ENCODE data around the gene ENTHD1. TPM values are rescaled to one million over a fixed set of nuclear protein-coding genes. Genes with fewer than 3 reads are reported as not detected.

ENTHD1 gene
- total RNA-seq, 1 donor from 2014 or later, result 0.11 TPM

DNA sequence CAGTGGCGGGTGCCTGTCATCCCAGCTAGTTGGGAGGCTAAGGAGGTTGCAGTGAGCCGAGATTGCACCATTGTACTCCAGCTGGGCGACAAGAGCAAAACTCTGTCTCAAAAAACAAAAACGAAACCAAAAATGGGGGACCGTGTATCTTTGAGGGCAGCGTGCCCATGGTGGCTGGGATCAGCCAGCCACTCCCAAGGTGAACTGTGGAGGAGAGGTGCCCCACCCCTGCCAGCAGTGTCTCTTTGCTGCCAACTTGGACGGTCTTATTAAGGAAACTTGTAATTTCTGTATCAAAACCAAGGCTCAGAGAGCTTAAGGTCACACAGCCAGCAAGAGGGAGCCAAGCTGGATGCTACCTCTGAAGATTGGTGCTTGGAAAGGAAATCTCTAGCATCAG is 175.4 kb downstream of the ENTHD1 start:
- peaks cover 5% of the 10 kb centered on the region for H3K27me3 Mint-ChIP-seq (ENCODE audit: low read depth)
- peaks cover 8% of the 10 kb centered on the region for H3K9me3 Mint-ChIP-seq
- H3K4me3 Mint-ChIP-seq (ENCODE audit: low read depth), result no peak overlapping the region
- peaks cover under 1% of the 10 kb centered on the region for H3K4me1 Mint-ChIP-seq (ENCODE audit: low read depth)
- H3K27ac Mint-ChIP-seq, result no peak overlapping the region
- H3K36me3 Mint-ChIP-seq (ENCODE audit: low read depth), result no peaks in the 10 kb centered on the region
- intact Hi-C loops (cut with micrococcal nuclease), result no loop called here
- no peak for DNase-seq (ENCODE audit: low spot score)

DNA sequence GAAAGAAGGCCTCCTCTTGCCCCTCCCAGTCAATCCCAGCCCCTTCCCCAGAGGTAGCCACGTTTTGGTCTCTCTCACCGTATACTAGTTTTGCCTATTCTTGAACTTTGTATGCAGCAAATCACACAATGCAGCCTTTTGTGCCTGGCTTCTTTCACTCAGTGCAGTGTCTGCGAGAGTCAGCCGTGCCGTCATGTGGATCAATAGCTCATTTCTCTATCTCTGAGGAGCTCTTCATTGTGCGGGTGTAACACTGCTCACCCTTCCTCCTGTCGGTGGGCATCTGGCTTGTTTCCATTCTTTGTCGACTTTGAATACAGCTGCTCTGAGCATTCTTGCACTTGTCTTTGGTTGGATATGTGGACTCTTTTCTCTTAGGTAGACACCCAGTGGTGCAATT is 176.5 kb downstream of the ENTHD1 start:
- H3K27ac Mint-ChIP-seq, result no peak overlapping the region
- intact Hi-C loops (cut with micrococcal nuclease), result no loop called here
- H3K36me3 Mint-ChIP-seq (ENCODE audit: low read depth), result no peaks in the 10 kb centered on the region
- peaks cover 4% of the 10 kb centered on the region for H3K9me3 Mint-ChIP-seq
- DNase-seq (ENCODE audit: low spot score), result no peak
- no peak overlapping the region for H3K4me3 Mint-ChIP-seq (ENCODE audit: low read depth)
- H3K4me1 Mint-ChIP-seq (ENCODE audit: low read depth), result no peaks in the 10 kb centered on the region
- peaks cover 6% of the 10 kb centered on the region for H3K27me3 Mint-ChIP-seq (ENCODE audit: low read depth)

DNA sequence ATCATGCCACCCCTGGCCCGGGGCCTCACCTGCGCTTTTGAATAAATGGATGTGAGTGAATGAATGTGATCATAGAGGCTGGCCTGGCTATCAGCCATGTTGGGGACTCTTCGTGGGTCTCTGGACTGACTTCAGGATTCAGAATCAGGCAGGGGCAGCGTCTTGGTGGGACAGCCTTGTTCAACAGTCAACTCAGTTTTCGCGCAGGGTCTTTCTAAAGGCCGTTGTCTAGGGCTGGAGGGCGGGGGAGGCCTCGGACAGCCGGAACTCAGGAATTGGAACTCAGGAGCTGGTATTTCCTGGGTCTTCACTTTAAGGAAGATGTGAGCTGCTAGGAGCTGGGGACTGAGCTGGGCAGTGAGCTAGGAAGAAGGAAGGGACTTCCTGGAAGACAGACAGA is 177.0 kb downstream of the ENTHD1 start:
- no peaks in the 10 kb centered on the region for H3K9me3 Mint-ChIP-seq
- no peak overlapping the region for H3K27ac Mint-ChIP-seq
- DNase-seq (ENCODE audit: low spot score), result no peak
- no peaks in the 10 kb centered on the region for H3K36me3 Mint-ChIP-seq (ENCODE audit: low read depth)
- no peak overlapping the region for H3K4me3 Mint-ChIP-seq (ENCODE audit: low read depth)
- intact Hi-C loops (cut with micrococcal nuclease), result no loop called here
- H3K27me3 Mint-ChIP-seq (ENCODE audit: low read depth), result peaks cover 11% of the 10 kb centered on the region
- no peaks in the 10 kb centered on the region for H3K4me1 Mint-ChIP-seq (ENCODE audit: low read depth)

DNA sequence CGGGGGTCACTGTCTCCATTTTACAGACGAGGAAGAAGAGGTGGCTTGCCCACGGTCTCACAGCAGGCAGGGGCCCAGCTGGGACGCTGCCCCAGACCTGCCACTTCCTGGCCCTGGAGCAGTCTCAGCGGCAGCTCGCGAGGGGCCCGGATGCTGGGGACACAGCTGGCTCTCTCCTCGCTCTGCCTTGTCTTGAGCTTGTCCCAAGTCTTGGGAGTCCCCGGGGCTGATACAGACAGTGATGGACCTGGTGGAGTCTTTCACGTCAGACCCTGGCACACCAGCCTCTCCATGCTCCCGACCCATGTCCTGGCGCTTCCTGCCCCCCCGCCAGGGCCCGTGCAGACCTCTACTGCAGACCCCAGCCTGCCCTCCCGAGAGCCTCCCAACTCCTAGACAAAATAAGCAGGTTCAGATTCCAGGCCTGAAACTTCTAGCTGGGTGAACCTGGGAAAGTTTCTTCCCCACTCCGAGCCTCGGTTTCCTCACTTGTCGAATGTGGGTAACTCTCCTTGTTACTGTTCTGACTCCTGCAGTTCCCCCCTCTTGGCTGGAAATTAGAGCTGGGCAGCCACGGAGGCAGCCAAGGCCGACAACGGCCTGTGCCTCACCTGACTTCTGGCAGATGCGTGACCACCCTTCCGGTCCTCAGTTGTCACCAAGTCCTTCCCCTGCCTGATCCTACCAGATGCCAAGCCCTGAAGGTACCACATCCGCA is 177.6 kb downstream of the ENTHD1 start:
- H3K4me3 Mint-ChIP-seq (ENCODE audit: low read depth), result no peak overlapping the region
- no peaks in the 10 kb centered on the region for H3K4me1 Mint-ChIP-seq (ENCODE audit: low read depth)
- H3K36me3 Mint-ChIP-seq (ENCODE audit: low read depth), result no peaks in the 10 kb centered on the region
- DNase-seq (ENCODE audit: low spot score), result no peak
- H3K9me3 Mint-ChIP-seq, result no peaks in the 10 kb centered on the region
- intact Hi-C loops (cut with micrococcal nuclease), result no loop called here
- H3K27me3 Mint-ChIP-seq (ENCODE audit: low read depth), result peaks cover 13% of the 10 kb centered on the region
- H3K27ac Mint-ChIP-seq, result no peak overlapping the region

DNA sequence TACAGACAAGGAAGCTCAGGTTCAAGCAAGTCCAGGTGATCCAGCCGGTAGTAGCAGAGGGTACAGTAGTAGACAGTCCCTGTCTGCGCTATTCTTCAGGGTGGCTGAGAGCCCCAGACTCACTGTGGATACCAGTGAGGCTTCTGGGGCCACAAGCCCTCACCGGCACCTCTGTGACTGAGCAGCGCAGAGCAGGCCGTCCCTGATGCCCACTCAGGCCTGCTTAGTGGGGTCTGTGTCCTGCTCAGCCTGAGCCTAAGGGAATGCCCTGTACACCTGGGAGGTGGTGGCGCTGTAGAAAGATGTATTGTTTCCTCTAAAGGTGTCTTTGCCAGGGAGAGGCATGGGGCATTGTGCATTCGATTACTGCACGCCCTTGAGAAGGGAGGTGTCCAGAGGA is 179.2 kb downstream of the ENTHD1 start:
- no peak overlapping the region for H3K27ac Mint-ChIP-seq
- no peaks in the 10 kb centered on the region for H3K4me1 Mint-ChIP-seq (ENCODE audit: low read depth)
- H3K4me3 Mint-ChIP-seq (ENCODE audit: low read depth), result no peak overlapping the region
- H3K36me3 Mint-ChIP-seq (ENCODE audit: low read depth), result no peaks in the 10 kb centered on the region
- no peaks in the 10 kb centered on the region for H3K9me3 Mint-ChIP-seq
- intact Hi-C loops (cut with micrococcal nuclease), result no loop called here
- no peak for DNase-seq (ENCODE audit: low spot score)
- H3K27me3 Mint-ChIP-seq (ENCODE audit: low read depth), result peaks cover 22% of the 10 kb centered on the region

DNA sequence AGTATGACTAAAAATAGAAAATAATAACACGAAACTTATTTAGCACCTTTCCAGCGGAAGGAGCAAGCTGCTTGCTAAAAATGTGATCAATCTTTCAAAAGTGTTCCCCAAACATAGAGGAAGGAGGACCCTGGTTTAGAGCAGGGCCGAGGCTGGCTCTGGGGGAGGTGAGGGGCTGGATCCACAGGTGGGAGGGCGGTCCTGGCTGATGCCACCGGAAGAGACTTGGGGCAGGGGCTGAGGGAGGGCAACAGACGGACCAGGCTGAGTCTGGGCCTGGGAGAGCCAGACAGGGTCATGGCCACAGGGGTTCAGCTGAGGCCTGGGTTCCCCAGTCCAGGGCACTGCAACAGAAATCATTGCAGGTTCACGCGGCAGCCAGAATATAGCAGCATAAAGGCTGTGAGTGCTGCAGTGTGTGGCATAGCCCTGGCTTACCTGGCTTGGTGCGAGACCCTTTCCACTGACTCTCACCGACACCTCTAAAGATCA is 179.7 kb downstream of the ENTHD1 start:
- no peak overlapping the region for H3K27ac Mint-ChIP-seq

DNA sequence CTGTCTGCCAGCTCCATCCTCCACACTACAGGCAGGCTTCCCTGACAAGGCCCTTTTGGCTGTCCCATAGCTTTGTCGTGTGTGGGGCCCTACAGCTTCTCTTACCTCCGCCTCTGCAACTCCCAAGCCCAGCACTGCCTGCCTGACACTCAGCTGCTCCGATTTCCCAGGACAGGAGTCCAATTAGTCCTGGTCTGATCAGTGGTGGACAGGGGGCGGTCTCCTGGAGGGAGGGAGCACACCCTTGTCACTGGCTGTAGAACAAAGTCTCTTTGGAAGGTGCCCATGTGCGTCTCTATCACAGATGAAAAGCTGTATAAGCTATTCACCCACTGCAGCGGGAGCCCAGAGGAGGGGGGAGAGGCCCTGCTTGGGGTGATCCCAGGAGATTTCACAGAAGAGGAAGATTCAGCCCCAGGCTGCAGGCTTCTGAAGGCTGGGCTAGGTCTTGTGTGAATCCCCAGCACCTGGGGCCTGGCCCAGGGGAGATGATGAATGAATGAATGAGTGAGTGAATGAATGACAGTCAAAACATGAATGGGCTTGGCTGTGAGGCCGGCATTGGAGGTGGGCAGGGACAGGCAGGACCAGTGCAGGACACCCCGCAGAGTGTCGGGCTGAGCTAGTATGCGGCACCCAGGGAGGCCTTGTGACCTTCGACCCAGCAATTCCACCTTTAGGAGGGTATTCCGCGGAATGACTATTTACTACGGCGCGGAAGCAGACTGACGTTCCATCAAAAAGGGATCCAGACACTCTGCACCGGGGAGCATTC is 180.6 kb downstream of the ENTHD1 start:
- Mint-ChIP-seq H3K27me3 (ENCODE audit: low read depth) (peaks cover 24% of the 10 kb centered on the region), H3K4me3 (ENCODE audit: low read depth) (no peak overlapping the region), H3K4me1 (ENCODE audit: low read depth) (no peaks in the 10 kb centered on the region), H3K36me3 (ENCODE audit: low read depth) (no peaks in the 10 kb centered on the region), H3K9me3 (no peaks in the 10 kb centered on the region), H3K27ac (no peak overlapping the region)
- DNase-seq (ENCODE audit: low spot score), result no peak
- intact Hi-C loops (cut with micrococcal nuclease), result no loop called here

More for the DNA sequence above, 179.7 kb downstream of the ENTHD1 start:
- H3K9me3 Mint-ChIP-seq, result no peaks in the 10 kb centered on the region
- DNase-seq (ENCODE audit: low spot score), result no peak
- H3K36me3 Mint-ChIP-seq (ENCODE audit: low read depth), result no peaks in the 10 kb centered on the region
- no peak overlapping the region for H3K4me3 Mint-ChIP-seq (ENCODE audit: low read depth)
- no peaks in the 10 kb centered on the region for H3K4me1 Mint-ChIP-seq (ENCODE audit: low read depth)
- intact Hi-C loops (cut with micrococcal nuclease), result no loop called here
- peaks cover 22% of the 10 kb centered on the region for H3K27me3 Mint-ChIP-seq (ENCODE audit: low read depth)

DNA sequence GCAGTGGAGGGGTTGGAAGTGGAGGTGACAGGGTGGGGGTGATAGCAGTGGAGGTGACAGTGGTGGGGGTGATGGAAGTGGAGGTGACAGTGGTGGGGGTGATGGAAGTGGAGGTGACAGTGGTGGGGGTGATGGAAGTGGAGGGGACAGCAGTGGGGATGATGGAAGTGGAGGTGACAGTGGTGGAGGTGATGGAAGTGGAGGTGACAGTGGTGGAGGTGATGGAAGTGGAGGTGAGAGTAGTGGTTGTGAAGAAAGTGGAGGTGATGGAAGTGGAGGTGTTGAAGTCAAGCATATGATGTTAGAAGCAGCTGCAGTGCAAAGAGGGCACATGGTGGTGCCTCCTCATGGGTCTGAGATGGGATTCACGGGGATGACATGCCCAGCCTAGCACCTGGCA is 181.5 kb downstream of the ENTHD1 start:
- no peaks in the 10 kb centered on the region for H3K36me3 Mint-ChIP-seq (ENCODE audit: low read depth)
- H3K4me1 Mint-ChIP-seq (ENCODE audit: low read depth), result no peaks in the 10 kb centered on the region
- no peak overlapping the region for H3K27ac Mint-ChIP-seq
- no peaks in the 10 kb centered on the region for H3K9me3 Mint-ChIP-seq
- DNase-seq (ENCODE audit: low spot score), result no peak
- H3K4me3 Mint-ChIP-seq (ENCODE audit: low read depth), result no peak overlapping the region
- intact Hi-C loops (cut with micrococcal nuclease), result no loop called here
- H3K27me3 Mint-ChIP-seq (ENCODE audit: low read depth), result peaks cover 24% of the 10 kb centered on the region

DNA sequence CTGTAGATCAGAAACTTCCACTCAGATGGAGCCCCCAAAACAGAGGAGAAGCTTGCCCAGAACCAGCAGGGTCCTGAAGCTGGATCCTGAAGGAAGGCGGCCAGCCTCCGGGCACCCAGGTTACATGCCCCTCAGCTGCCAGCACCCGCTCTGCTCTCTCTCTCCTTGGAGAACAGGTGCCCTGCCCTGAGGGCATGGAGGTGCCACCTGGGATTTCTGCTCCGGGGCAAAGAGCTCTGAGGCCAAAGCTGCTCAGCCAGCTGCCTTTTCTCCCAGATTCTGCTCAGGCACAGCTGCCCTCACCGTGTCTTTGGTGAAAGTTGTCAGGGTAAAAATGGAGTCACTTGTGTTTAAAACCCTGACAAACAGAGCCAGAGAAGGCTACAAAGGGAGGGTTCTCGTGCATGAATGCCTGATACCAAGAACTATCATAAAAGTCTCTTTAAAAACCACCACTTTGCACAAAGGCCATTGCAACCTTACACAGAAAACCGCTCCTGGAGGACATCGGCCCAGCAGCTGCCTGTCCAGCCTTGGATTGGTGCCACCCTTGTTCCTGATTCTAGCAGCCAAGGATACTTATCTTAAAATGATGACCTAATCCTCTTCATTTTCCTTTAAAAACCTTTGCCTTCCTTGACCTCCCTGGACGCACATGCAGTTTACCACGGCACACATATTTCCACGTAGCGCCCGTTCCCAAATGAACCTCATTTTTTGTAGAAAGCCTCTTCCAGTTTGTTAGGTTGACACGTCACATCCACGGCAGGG is 183.0 kb downstream of the ENTHD1 start:
- no peak overlapping the region for H3K4me3 Mint-ChIP-seq (ENCODE audit: low read depth)
- no peak overlapping the region for H3K27ac Mint-ChIP-seq
- no peaks in the 10 kb centered on the region for H3K9me3 Mint-ChIP-seq
- no peak for DNase-seq (ENCODE audit: low spot score)
- H3K36me3 Mint-ChIP-seq (ENCODE audit: low read depth), result no peaks in the 10 kb centered on the region
- H3K27me3 Mint-ChIP-seq (ENCODE audit: low read depth), result peaks cover 24% of the 10 kb centered on the region
- no peaks in the 10 kb centered on the region for H3K4me1 Mint-ChIP-seq (ENCODE audit: low read depth)
- intact Hi-C loops (cut with micrococcal nuclease), result no loop called here

DNA sequence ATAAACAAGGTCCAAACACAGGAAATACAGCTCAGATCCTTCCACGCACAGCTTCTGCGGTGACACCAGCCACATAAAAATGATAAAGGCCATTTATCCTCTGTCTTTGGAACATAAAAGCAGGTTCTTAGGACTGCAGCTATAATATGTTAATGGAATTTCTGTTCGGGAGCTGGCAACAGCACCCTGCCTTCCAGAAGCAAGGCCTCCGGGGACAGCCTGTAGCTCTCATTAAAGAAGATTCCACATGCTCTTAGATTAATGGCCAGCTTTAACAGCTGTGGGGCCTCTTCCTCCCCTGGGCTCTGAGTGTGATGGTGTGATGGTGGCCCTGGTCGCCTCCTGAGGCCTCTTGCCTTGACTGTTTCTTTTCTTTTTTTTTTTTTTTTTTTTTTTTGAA is 185.7 kb downstream of the ENTHD1 start:
- Mint-ChIP-seq H3K9me3 (no peaks in the 10 kb centered on the region), H3K27ac (no peak overlapping the region), H3K27me3 (ENCODE audit: low read depth) (peaks cover 20% of the 10 kb centered on the region), H3K4me3 (ENCODE audit: low read depth) (no peak overlapping the region), H3K36me3 (ENCODE audit: low read depth) (no peaks in the 10 kb centered on the region), H3K4me1 (ENCODE audit: low read depth) (no peaks in the 10 kb centered on the region)
- intact Hi-C loops (cut with micrococcal nuclease), result no loop called here
- DNase-seq (ENCODE audit: low spot score), result no peak

DNA sequence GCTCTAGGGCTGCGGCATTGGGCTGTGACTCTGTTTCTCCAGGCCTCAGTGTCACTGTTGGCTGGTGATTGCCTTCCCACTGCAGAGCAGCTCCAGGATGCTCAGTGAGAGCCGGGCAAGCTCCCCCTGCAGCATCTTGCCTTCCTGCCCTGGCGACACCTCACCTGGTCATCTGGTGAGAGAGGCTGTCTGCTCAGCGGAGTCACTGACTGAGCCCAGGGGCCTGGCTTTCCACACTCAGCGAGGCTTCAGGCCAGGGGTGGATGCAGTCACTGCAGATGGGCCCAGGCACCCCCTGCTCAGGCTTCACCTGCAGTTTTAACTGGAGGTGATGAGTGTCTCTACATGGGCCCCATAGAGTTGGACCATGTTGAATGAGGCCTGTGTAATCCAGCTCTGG is 186.2 kb downstream of the ENTHD1 start:
- no peaks in the 10 kb centered on the region for H3K4me1 Mint-ChIP-seq (ENCODE audit: low read depth)
- H3K27ac Mint-ChIP-seq, result no peak overlapping the region
- H3K4me3 Mint-ChIP-seq (ENCODE audit: low read depth), result no peak overlapping the region
- intact Hi-C loops (cut with micrococcal nuclease), result no loop called here
- H3K27me3 Mint-ChIP-seq (ENCODE audit: low read depth), result peaks cover 20% of the 10 kb centered on the region
- no peak for DNase-seq (ENCODE audit: low spot score)
- no peaks in the 10 kb centered on the region for H3K36me3 Mint-ChIP-seq (ENCODE audit: low read depth)
- no peaks in the 10 kb centered on the region for H3K9me3 Mint-ChIP-seq

DNA sequence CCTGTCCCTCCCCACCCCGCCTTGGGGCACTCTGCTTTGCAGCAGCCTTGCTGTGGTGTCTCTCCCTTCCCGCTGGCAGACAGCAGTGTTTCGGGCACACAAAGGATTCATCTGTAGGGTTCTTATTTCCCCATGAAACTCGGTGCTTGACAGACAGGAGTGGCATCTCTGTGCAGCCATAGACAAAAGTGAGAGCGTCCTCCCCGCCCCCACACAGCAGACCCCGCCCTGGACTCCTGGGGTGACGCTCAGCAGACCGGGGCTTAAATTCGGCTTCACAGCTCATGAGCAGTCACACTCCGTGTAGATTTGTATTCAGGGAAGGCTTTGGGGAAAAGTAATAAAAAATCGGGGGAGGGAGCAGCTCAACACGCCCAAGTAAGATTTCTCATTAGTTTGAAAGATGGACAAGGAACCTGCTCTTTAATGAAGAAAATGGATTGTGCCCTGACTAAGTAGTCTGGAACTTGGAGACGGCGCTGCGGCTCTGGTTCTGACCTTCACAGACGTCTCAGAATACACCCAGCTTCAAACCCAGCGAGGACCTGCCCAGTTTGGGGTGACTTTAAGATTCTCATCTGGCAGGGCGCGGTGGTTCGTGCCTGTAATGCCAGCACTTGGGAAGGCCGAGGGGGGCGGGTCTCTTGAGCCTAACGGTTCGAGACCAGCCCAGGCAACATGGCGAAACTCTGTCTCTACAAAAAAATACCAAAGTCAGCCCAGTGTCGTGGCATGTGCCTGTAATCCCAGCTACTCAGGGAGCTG is 187.0 kb downstream of the ENTHD1 start:
- H3K27me3 Mint-ChIP-seq (ENCODE audit: low read depth), result peaks cover 18% of the 10 kb centered on the region
- no peak overlapping the region for H3K4me3 Mint-ChIP-seq (ENCODE audit: low read depth)
- no peaks in the 10 kb centered on the region for H3K4me1 Mint-ChIP-seq (ENCODE audit: low read depth)
- intact Hi-C loops (cut with micrococcal nuclease), result no loop called here
- no peaks in the 10 kb centered on the region for H3K9me3 Mint-ChIP-seq
- no peaks in the 10 kb centered on the region for H3K36me3 Mint-ChIP-seq (ENCODE audit: low read depth)
- H3K27ac Mint-ChIP-seq, result no peak overlapping the region
- no peak for DNase-seq (ENCODE audit: low spot score)

All from activated T-helper 2 cell treated with anti-CD3 and anti-CD28 coated beads, Interferon-gamma antibody, Interleukin-2, Interleukin-4, amounts not matched to agents 10 μg/mL and 5 μg/mL and 100 μg/mL, durations not matched to agents 14 hours and 24 hours and 36 hours (primary cell).